GM12878 (cell line): ENCODE data around the gene PCDHGA5.

Source experiments
- CBX3 ChIP-seq: fragments of 200-600 bp; sonication (generic); IDR thresholded peaks from 2 replicates; pipeline ENCODE4 v1.6.1; 2016; ENCODE audit warnings: low read depth, borderline replicate concordance
- CREM ChIP-seq: IDR thresholded peaks from 2 replicates; pipeline ENCODE4 v1.6.1; 2014; ENCODE audit warnings: antibody characterized with exemption, low read depth
- CTCF ChIP-seq, 3 experiments: IDR thresholded peaks in 2 of 3; conservative IDR thresholded peaks in 1 of 3; 2 replicates each; pipeline ENCODE4 v1.5.1; 2011; ENCODE audit warnings: low read depth in 3 of 3, low read length in 3 of 3, mild to moderate bottlenecking in 3 of 3, control low read depth in 2 of 3, moderate library complexity in 2 of 3, inconsistent platforms in 1 of 3, mixed read lengths in 1 of 3; ENCODE audit not compliant: control insufficient read depth in 2 of 3, insufficient read depth in 1 of 3; ENCODE audit errors: extremely low read depth in 1 of 3
- E2F4 ChIP-seq: IDR thresholded peaks from 2 replicates; pipeline ENCODE4 v1.6.1; 2012; ENCODE audit warnings: low read depth, low read length, improper control_type of control experiment
- MXI1 ChIP-seq: fragments of 150-350 bp; IDR thresholded peaks from 2 replicates; pipeline ENCODE4 v1.6.1; 2011; ENCODE audit warnings: low read depth, mild to moderate bottlenecking, inconsistent platforms, low read length, improper control_type of control experiment
- NFIC ChIP-seq: IDR thresholded peaks from 2 replicates; pipeline ENCODE4 v1.6.1; 2012; ENCODE audit warnings: low read depth, mild to moderate bottlenecking, inconsistent platforms, low read length, moderate library complexity
- POLR2A ChIP-seq: IDR thresholded peaks from 2 replicates; pipeline ENCODE4 v1.6.1; 2011; ENCODE audit warnings: low read depth, mild to moderate bottlenecking, low read length
- POLR2AphosphoS5 ChIP-seq: IDR thresholded peaks from 2 replicates; pipeline ENCODE4 v1.6.1; 2011; ENCODE audit warnings: mild to moderate bottlenecking, low read length, inconsistent platforms
- RAD21 ChIP-seq: IDR thresholded peaks from 2 replicates; pipeline ENCODE4 v1.6.1; 2011; ENCODE audit warnings: mild to moderate bottlenecking, low read depth, low read length, moderate library complexity; ENCODE audit not compliant: insufficient read depth
- SKIL ChIP-seq: fragments of 450-650 bp; IDR thresholded peaks from 2 replicates; pipeline ENCODE4 v1.6.1; 2017; ENCODE audit warnings: mild to moderate bottlenecking, low read depth, inconsistent platforms; ENCODE audit not compliant: poor library complexity, severe bottlenecking
- SUZ12 ChIP-seq: fragments of 200-600 bp; sonication (generic); IDR thresholded peaks from one replicate; pipeline ENCODE4 v1.6.1; 2018; ENCODE audit warnings: antibody characterized with exemption, mild to moderate bottlenecking; ENCODE audit not compliant: unreplicated experiment

- TF ChIP-seq CTCF (IDR thresholded peaks at IDR 0.05 in 2 of 3, conservative IDR thresholded peaks at IDR 0.05 in 1 of 3; ENCODE audit: control insufficient read depth in 2 of 3, extremely low read depth in 1 of 3, insufficient read depth in 1 of 3, low read depth in 3 of 3, low read length in 3 of 3) (no peak), MXI1 (no peak), POLR2A (no peak), CBX3 (no peak), SKIL (no peak), RAD21 (no peak), E2F4 (no peak), SUZ12 (no peak), POLR2AphosphoS5 (no peak), CREM (no peak), NFIC (no peak)
Observed at GRCh38 chr5:141413540-141414069, 49.6 kb downstream of the PCDHGA5 start.
